Hypothalamus (tissue), 51 donors: ENCODE results near the gene HDDC3.
"Not testable (repeated sequence)": the region's sequence is repeated elsewhere in the genome, so short reads cannot be mapped to it uniquely, and the experiment has no call there.

Experiments
- DNase-seq, 51 donors: peaks; one replicate each; lab custom pipeline; 2025; lab: John Stamatoyannopoulos, UW

Gene HDDC3

GRCh38 chr15:90912770-90913075 is 19.6 kb downstream of the HDDC3 start:
- no peak for DNase-seq

GRCh38 chr15:90911906-90912769 is 20.2 kb downstream of the HDDC3 start:
- DNase-seq: no peak

- DNase-seq: no peak
Measured at GRCh38 chr15:90911302-90911623, 21.1 kb downstream of the HDDC3 start.

GRCh38 chr15:90910441-90911301 is 21.7 kb downstream of the HDDC3 start:
- DNase-seq: no peak

- DNase-seq: no peak
Measured at GRCh38 chr15:90909976-90910375, 22.4 kb downstream of the HDDC3 start.

GRCh38 chr15:90909449-90909848 is 22.9 kb downstream of the HDDC3 start:
- not testable (repeated sequence) for DNase-seq

- no peak for DNase-seq
Measured at GRCh38 chr15:90907838-90908507, 24.4 kb downstream of the HDDC3 start.

GRCh38 chr15:90907051-90907660 is 25.2 kb downstream of the HDDC3 start:
- no peak for DNase-seq

GRCh38 chr15:90906181-90906849 is 26.0 kb downstream of the HDDC3 start:
- DNase-seq: peak in 1 of 51 donors; percentile 17

GRCh38 chr15:90905306-90906180 is 26.8 kb downstream of the HDDC3 start:
- DNase-seq: no peak

- DNase-seq: no peak
Measured at GRCh38 chr15:90904746-90905145, 27.6 kb downstream of the HDDC3 start.

- peak in 2 of 51 donors; percentile 53 to 69 for DNase-seq
Measured at GRCh38 chr15:90903733-90904536, 28.4 kb downstream of the HDDC3 start.

GRCh38 chr15:90902840-90903732 is 29.3 kb downstream of the HDDC3 start, which contains the start of gene MAN2A2:
TSS of gene MAN2A2 (plus strand) at chr15:90903302. CDS start at chr15:90904208, 906 bp downstream.
- DNase-seq: peak in 44 of 51 donors; percentile 23 to 79 (median 57)

- DNase-seq: peak; percentile 22 to 87 (median 62)
Measured at GRCh38 chr15:90902040-90902839, 30.1 kb downstream of the HDDC3 start.

GRCh38 chr15:90901175-90902039 is 30.9 kb downstream of the HDDC3 start:
- peak in 15 of 51 donors; percentile 6 to 66 (median 26) for DNase-seq
